Stimulated activated CD8-positive, alpha-beta memory T cell treated with anti-CD3 and anti-CD28 coated beads, Interleukin-7, amount 100 ng/mL, for 24 hours (primary cell): ENCODE measurements around the gene GRIFIN.

Source experiments
- DNase-seq: peaks from one replicate; pipeline ENCODE4 v3.0.0-alpha.2; 2020; ENCODE audit warnings: low read depth

GRIFIN gene

GRCh38 chr7:2452643-2453270 is 23.4 kb downstream of the GRIFIN start:
- no peak for DNase-seq

DNA sequence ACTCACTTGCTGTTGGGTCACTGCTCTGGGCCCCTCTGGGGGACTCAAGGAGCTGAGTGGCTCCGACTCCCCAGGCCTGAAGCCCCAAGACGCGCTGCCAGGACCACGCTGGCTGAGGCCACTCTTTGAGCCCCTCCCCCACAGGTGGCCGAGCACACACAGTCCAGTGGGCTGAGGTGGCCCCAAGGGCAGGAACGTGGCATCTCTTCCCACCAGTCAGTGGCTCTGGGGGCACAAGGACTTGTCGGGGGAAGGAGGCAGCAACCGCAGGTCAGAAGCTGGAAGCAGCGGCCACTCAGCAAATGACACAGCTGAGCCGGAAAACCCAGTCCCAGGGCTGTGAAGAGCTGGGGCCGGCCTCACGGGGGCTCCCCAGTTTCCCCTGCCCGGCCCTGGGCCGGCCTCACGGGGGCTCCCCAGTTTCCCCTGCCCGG is 24.1 kb downstream of the GRIFIN start:
- DNase-seq: no peak

DNA sequence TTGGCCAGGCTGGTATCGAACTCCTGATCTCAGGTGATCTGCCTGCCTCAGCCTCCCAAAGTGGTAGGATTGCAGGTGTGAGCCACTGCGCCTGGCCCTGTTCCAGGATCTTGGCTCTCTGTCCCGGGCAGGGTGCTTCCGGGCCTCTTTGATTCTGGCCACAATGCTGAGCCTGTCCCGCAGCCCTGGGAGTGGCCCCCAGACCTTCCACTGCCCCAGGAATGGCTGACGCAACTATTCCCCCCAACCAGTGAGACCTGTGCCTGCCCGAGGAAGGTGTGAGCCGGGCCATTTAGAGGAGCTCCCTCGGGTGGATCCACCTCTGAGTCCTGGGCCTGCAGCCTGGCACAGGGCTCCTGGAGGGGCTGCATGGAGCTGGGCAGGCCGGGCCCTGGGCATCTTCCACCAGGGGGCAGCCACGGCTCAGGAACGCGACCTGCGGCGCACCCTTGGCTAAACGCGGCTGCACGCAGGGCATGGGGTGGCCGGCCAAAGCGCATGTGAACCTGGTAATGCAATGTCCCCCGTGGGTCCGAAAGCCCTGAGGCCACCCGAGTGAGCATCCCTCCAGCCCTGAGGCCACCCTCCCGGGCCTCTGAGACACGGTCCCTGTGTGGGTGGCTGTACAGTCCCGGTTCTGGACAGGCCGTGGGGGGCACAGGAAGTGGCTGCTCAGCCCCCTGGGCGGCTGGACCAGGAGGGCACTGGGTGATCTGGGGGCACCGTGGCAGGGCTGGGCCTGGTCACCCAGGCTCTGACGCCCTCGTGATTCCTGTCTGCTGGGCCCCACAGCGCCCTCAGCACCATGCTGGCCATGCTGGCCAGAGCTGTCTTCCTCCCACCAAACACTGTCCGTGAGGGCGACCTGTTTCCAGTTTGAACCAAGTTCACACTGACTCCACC is 24.8 kb downstream of the GRIFIN start:
- DNase-seq: peak; percentile 74

GRCh38 chr7:2450198-2451107 is 25.7 kb downstream of the GRIFIN start:
- no peak for DNase-seq

GRCh38 chr7:2446676-2447075 is 29.5 kb downstream of the GRIFIN start:
- DNase-seq: no peak

GRCh38 chr7:2445898-2446555 is 30.2 kb downstream of the GRIFIN start:
- DNase-seq: no peak

- DNase-seq: no peak
These were observed 31.2 kb downstream of the GRIFIN start for GRCh38 chr7:2445047-2445446.

- no peak for DNase-seq
These were observed 31.7 kb downstream of the GRIFIN start for GRCh38 chr7:2444476-2444875.

DNA sequence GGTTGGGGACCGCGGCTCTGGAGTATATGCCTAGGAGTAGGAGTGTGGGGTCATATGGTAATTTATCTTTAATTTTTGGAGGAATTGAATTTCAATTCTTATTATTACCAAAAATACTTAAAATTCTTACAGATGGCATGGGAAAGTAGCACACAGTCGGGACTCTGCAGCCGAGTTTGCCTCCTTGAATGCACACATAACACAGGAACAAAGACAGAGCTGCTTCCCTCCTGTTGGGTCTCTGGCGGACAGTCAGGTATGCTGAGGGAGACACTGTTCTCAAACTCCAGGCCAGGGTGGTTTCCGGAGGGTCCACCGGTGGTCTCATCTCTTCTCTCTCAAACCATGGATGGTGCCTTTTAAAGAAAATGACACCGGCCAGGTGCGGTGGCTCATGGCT is 32.7 kb downstream of the GRIFIN start:
- DNase-seq: no peak

DNA sequence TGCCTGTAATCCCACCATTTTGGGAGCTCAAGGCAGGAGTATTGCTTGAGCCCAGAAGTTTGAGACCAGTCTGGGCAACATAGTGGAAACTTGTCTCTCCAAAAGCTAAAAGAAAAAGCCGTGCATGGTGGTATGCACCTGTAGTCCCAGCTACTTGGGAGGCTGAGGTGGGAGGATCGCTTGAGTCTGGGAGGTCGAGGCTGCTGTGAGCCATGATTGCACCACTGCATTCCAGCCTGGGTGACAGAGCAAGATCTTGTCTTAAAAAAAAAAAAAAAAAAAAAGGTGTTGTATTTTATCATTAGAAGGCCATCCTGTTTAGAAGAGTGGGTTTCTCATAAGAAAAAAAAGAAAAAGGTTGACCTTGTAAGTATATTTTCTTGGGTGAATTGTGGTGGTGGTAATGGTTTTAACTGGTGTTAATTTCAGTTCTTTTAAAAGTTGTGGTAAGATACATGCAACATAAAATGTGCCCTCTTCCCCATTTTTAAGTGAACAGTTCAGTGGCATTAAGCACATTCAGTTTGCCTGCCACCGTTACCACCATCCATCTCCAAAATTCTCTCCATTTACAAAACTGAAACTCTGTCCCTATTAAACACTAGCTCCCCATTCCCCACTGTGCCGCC is 34.7 kb downstream of the GRIFIN start:
- DNase-seq: no peak

DNA sequence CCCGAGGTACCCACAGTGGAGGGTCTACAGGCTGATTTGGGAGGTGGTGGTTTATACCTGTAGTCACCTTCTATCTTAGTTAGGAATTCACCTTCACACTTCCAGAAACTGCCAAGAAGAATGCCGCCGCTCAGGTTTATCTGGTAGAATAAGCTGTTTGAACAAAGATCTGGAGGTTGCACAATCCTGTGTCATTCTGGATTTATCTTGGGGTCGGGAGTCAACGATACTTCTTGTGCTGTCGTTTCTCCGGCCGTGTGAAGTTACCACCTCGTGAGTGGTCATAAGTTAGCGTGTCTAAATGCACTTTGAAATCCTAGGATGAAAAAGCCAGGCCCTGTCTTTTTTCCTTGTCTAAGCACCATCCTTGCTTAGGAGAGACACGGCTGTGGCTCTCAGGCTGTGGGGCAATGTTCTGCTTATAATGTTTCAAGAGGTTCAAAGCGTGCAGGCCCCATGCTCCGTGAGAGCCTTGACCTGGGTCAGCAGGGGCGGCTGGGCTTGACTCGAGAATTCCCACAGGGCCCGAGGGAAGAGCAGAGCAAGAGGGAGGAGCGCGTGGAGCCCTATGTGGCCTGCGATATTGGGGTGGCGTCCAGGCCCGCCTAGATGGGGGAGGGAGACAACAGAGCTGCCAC is 35.5 kb downstream of the GRIFIN start:
- DNase-seq: no peak

GRCh38 chr7:2438775-2439174 is 37.4 kb downstream of the GRIFIN start:
- no peak for DNase-seq

GRCh38 chr7:2438186-2438585 is 38.0 kb downstream of the GRIFIN start:
- no peak for DNase-seq

GRCh38 chr7:2437537-2438148 is 38.6 kb downstream of the GRIFIN start:
- DNase-seq: no peak

DNA sequence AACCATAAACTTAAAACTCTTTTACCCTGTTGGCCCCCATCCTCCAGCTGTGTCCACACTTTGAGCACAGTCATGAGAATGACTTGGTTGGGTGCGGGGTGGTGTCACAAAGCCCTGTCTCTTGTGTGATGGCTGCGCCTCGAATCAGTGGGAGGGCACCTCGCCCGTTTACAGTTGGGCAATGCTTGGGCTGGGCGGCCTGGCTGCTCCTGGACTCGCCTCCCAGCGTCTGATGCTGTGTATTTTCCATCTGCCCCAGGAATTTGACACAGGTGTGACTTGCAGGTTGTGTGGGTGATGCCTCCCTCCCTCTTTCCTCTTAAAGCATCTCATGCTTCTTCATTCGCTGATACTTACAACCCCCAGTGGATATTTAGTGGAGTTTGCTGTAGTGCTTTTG is 39.1 kb downstream of the GRIFIN start:
- DNase-seq: no peak

GRCh38 chr7:2436341-2437104 is 39.7 kb downstream of the GRIFIN start:
- DNase-seq: no peak

- no peak for DNase-seq
These were observed 41.1 kb downstream of the GRIFIN start for GRCh38 chr7:2435146-2435545.

GRCh38 chr7:2433713-2434550 is 42.3 kb downstream of the GRIFIN start:
- DNase-seq: no peak
